GM19099 (cell line): ENCODE data around the gene ADAMTS20.

Source experiments
- POLR2A ChIP-seq: IDR thresholded peaks from 3 replicates; pipeline ENCODE4 v1.6.1; 2011; ENCODE audit warnings: low read depth; ENCODE audit not compliant: insufficient read length; ENCODE audit errors: extremely low read depth

The ADAMTS20 gene

GRCh38 chr12:43407816-43408645 lies 144.0 kb downstream of the ADAMTS20 start:
- no peak for TF ChIP-seq POLR2A

GRCh38 chr12:43406801-43407200 lies 145.2 kb downstream of the ADAMTS20 start:
- TF ChIP-seq POLR2A: no peak

DNA sequence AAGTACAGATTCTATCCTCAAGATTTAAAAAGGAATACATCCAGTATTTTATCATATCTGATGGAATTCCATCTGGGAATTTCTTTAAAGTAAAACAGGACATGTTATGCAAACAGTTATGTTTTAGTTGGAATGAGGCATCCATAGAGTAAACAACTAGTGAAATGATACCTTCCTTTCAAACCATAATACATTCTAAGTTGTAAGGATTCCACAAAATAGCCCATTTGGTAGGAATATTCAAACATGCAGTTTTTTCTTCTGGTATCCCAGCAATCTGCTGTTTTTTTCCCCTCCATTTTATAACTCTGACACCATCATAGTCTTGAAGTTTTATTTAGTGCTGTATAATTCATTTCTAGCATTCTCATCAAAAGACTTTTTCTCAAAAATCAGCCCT lies 149.6 kb downstream of the ADAMTS20 start:
- no peak for TF ChIP-seq POLR2A

DNA sequence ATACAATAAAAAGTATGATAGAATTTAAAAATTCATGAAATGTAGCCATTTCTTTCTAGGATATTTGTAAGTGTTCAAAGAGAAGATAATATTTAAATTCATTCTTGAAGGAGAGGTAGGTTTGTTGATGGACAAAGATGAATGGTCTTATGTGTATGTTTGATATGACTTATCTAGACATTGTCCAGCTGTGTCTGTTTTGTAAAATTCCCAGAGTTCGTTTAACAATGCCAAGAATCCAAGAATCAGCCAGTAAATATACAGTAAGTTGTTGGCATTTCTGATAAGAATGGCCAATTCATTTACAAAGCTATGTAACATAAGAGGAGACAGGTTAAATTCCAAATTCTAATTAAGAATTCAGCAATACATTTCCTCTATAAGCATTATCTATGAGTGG lies 150.9 kb downstream of the ADAMTS20 start:
- TF ChIP-seq POLR2A: no peak

DNA sequence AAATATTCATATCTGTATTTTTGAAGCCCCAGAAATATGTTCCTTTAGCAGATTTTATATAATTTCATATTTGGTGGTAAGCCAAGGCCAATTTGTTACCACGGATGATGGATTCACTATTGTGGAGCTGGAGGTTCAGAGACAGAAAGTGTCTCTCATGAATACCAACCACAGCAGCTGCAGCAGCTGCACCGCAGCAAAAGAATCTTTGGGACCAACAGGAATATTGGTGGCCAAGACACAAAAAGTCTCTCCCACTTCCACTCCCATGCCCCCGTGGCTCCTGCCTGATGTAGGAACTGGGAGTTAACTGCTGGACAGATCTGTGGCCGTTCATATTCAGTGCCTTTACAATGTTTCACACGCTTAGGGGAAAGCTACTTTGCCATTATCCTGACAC lies 155.3 kb downstream of the ADAMTS20 start:
- TF ChIP-seq POLR2A: no peak

GRCh38 chr12:43392116-43392515 lies 159.9 kb downstream of the ADAMTS20 start:
- no peak for TF ChIP-seq POLR2A

- TF ChIP-seq POLR2A: no peak
Measured at GRCh38 chr12:43381879-43382278, 170.1 kb downstream of the ADAMTS20 start.

- TF ChIP-seq POLR2A: no peak
Measured at GRCh38 chr12:43378448-43378847, 173.6 kb downstream of the ADAMTS20 start.

GRCh38 chr12:43370263-43370662 lies 181.7 kb downstream of the ADAMTS20 start:
- no peak for TF ChIP-seq POLR2A

DNA sequence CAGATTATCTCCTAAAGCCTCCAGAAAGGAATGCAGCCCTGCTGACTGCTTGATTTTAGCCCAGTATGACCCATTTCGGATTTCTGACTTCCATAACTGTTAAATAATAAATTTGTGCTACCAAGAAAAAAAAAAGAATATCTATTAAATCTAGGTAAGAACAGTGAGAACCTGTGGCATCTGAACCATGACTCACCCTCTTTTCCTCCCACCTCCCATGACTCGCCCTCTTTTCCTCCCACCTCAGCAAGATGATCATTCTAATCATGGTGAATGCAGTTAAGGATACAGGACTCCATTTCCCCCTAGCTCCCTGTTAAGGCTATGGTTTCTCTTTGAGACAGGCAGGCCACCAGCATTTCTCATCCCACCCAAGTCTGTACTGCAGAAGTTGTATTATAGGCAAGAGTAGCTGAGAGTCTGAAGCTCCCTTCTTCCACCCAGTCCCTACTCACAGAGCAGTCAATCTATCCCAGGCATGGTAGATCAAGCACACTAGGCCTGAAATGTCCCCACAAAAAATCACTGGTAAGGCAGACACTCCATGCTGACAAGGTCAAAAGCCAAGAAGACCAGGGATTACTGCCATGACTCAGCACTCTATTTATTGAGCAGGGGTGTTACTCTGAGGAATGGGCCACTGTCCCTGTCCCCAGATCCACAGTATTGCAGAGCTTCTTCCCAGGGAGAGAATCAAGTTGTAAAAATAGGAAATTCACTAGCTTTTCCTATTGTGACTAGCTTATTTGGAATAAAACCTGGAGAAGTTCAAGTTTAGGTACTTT lies 188.9 kb downstream of the ADAMTS20 start:
- TF ChIP-seq POLR2A: no peak

GRCh38 chr12:43361031-43361710 lies 190.8 kb downstream of the ADAMTS20 start:
- TF ChIP-seq POLR2A: no peak

DNA sequence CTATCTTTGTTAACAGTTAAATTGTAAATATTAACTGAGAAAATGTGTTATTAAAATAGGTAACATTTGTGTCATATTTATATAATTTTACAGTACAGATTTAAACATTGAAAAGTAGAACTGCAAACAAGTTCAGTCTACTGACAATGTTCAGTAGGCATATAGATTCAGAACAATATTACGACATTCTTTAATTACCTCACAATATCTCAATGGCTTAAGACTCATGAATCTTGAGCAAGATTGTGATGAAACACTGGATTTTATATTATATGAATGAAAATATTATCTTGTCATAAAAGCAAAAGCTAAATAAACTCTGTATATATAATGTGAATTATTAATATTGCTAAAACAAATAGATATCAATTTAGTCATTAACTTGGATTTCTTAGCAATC lies 194.9 kb downstream of the ADAMTS20 start:
- TF ChIP-seq POLR2A: no peak

- TF ChIP-seq POLR2A: no peak
Measured at GRCh38 chr12:43352001-43352400, 200.0 kb downstream of the ADAMTS20 start.

DNA sequence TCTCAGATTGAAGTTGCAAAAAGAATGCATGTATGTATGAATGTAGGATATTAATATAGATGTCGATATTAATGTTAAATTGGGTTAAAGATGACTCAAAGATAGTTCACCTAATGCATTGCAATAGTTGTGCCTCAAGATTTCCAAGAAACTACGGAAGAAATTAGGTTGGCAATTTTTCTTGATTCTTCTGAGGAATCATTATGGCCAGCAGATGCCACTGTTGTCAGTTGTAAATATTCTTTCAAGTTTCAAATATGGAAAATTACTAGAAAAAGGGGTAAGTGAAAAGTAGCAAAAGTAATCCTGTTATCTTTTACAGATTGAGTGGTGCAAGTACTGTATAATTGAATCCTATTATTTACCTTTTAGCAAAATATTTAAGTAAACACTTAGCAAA lies 202.1 kb downstream of the ADAMTS20 start:
- no peak for TF ChIP-seq POLR2A

DNA sequence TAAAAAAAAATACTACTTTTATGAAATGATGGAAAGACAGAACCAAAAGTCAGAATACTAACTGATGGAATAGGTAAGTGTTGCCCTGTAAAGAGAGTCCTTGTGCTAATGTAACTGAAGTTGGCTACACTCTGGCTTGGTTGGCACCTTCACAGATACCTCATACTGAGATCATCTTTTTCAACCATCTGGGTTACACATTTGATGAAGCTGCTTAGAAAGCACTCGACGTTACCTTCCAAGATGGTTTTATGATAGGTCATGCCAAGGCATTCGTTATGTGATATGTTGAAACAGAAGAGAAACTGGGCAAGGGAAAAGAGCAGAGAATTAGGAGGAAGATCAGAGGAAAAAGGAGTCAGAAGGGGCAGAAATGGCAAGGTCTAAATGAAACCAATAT lies 203.8 kb downstream of the ADAMTS20 start:
- TF ChIP-seq POLR2A: no peak
